Activated CD4-positive, alpha-beta T cell treated with anti-CD3 and anti-CD28 coated beads, Interleukin-2, amount 50 U/mL, for 24 hours (primary cell): ENCODE measurements around the gene GYPB.
"Not testable (repeated sequence)": the region's sequence is repeated elsewhere in the genome, so short reads cannot be mapped to it uniquely, and the experiment has no call there.

Experiments used
- DNase-seq, 2 donors: peaks; one replicate each; pipeline ENCODE4 v3.0.0-alpha.2; 2020; ENCODE audit warnings: low read depth in 1 of 2, low spot score in 1 of 2

Gene GYPB

GRCh38 chr4:144014808-144015207 lies 4.4 kb downstream of the GYPB start:
- no peak for DNase-seq

GRCh38 chr4:144008602-144009001 lies 10.6 kb downstream of the GYPB start:
- DNase-seq: not testable (repeated sequence)

- not testable (repeated sequence) for DNase-seq
Measured at GRCh38 chr4:144007960-144008359, 11.2 kb downstream of the GYPB start.

- not testable (repeated sequence) for DNase-seq
Measured at GRCh38 chr4:144006200-144006803, 12.9 kb downstream of the GYPB start.

GRCh38 chr4:144005558-144005953 lies 13.6 kb downstream of the GYPB start:
- DNase-seq: not testable (repeated sequence)

- not testable (repeated sequence) for DNase-seq
Measured at GRCh38 chr4:144004868-144005557, 14.2 kb downstream of the GYPB start.

- DNase-seq: not testable (repeated sequence)
Measured at GRCh38 chr4:144003890-144004265, 15.3 kb downstream of the GYPB start.

- not testable (repeated sequence) for DNase-seq
Measured at GRCh38 chr4:144003205-144003889, 15.8 kb downstream of the GYPB start.

GRCh38 chr4:144000331-144000995 lies 18.7 kb downstream of the GYPB start:
- not testable (repeated sequence) for DNase-seq

GRCh38 chr4:143996193-143996592 lies 23.0 kb downstream of the GYPB start:
- not testable (repeated sequence) for DNase-seq

- DNase-seq: not testable (repeated sequence)
Measured at GRCh38 chr4:143991761-143992160, 27.4 kb downstream of the GYPB start.

- DNase-seq: not testable (repeated sequence)
Measured at GRCh38 chr4:143990717-143991116, 28.5 kb downstream of the GYPB start.

GRCh38 chr4:143986180-143986579 lies 33.0 kb downstream of the GYPB start:
- no peak for DNase-seq

- DNase-seq: not testable (repeated sequence)
Measured at GRCh38 chr4:143980776-143981175, 38.4 kb downstream of the GYPB start.

GRCh38 chr4:143975527-143975926 lies 43.7 kb downstream of the GYPB start:
- not testable (repeated sequence) for DNase-seq

- not testable (repeated sequence) for DNase-seq
Measured at GRCh38 chr4:143974021-143974420, 45.2 kb downstream of the GYPB start.

GRCh38 chr4:143961075-143961474 lies 58.1 kb downstream of the GYPB start:
- DNase-seq: no peak

GRCh38 chr4:143955306-143955705 lies 63.9 kb downstream of the GYPB start:
- not testable (repeated sequence) for DNase-seq

- DNase-seq: not testable (repeated sequence)
Measured at GRCh38 chr4:143951458-143951972, 67.7 kb downstream of the GYPB start.

- DNase-seq: not testable (repeated sequence)
Measured at GRCh38 chr4:143950967-143951366, 68.2 kb downstream of the GYPB start.

- not testable (repeated sequence) for DNase-seq
Measured at GRCh38 chr4:143950185-143950584, 69.0 kb downstream of the GYPB start.
